Body of pancreas (tissue), 4 donors: Measurements from ENCODE around the gene DDX10.

ENCODE experiments used
- POLR2A ChIP-seq, 3 donors: fragments of 450-650 bp; IDR thresholded peaks; one replicate each; pipeline ENCODE4 v1.6.1; 2016; ENCODE audit warnings: antibody characterized with exemption in 3 of 3, mild to moderate bottlenecking in 2 of 3
- TF ChIP-seq, protein P1 (sequence below), 7 experiments: fragments of 450-650 bp in 4 of 7; fragments of 200-600 bp in 3 of 7; sonication (generic) in 3 of 7; IDR thresholded peaks; one replicate each; pipeline ENCODE4 v1.5.1; 2016 to 2019; ENCODE audit warnings: antibody characterized with exemption in 7 of 7

DNA sequence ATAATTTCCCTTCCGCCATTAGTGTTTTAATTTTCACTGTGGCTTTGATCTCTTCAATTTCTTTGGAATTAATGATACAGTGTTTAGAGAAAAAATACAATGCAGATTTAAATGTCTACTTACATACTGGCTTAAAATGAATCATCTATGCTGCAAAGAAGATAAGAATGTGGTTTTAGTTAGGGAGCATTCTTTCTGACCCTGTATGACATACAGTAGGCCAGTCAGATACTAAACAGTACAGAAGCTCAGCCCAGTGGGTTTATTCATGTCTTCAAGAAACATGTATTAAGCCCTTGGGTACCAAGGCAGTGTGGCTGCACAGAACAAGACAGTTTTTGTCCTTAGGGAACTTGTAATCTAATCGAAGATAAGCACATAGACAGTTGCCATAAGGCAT, 268.8 kb downstream of the DDX10 start:
- TF ChIP-seq, protein P1, sequence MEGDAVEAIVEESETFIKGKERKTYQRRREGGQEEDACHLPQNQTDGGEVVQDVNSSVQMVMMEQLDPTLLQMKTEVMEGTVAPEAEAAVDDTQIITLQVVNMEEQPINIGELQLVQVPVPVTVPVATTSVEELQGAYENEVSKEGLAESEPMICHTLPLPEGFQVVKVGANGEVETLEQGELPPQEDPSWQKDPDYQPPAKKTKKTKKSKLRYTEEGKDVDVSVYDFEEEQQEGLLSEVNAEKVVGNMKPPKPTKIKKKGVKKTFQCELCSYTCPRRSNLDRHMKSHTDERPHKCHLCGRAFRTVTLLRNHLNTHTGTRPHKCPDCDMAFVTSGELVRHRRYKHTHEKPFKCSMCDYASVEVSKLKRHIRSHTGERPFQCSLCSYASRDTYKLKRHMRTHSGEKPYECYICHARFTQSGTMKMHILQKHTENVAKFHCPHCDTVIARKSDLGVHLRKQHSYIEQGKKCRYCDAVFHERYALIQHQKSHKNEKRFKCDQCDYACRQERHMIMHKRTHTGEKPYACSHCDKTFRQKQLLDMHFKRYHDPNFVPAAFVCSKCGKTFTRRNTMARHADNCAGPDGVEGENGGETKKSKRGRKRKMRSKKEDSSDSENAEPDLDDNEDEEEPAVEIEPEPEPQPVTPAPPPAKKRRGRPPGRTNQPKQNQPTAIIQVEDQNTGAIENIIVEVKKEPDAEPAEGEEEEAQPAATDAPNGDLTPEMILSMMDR (IDR thresholded peaks at IDR 0.05), result no peak
- no peak for TF ChIP-seq POLR2A (IDR thresholded peaks at IDR 0.05)
